Ishikawa (cell line): ENCODE results near the gene CFTR.

Experiments
- CEBPB ChIP-seq: IDR thresholded peaks from 2 replicates; pipeline ENCODE4 v1.6.1; 2012
- CREB1 ChIP-seq: IDR thresholded peaks from 2 replicates; pipeline ENCODE4 v1.6.1; 2012; ENCODE audit warnings: low read depth
- EGR1 ChIP-seq: IDR thresholded peaks from 2 replicates; pipeline ENCODE4 v1.6.1; 2012
- EP300 ChIP-seq: IDR thresholded peaks from 2 replicates; pipeline ENCODE4 v1.6.1; 2012; ENCODE audit warnings: borderline replicate concordance
- NFIC ChIP-seq: IDR thresholded peaks from 2 replicates; pipeline ENCODE4 v1.6.1; 2012
- TAF1 ChIP-seq: IDR thresholded peaks from 2 replicates; pipeline ENCODE4 v1.6.1; 2012; ENCODE audit warnings: low read depth, mild to moderate bottlenecking
- TCF12 ChIP-seq: IDR thresholded peaks from 2 replicates; pipeline ENCODE4 v1.6.1; 2012; ENCODE audit warnings: low read depth
- YY1 ChIP-seq: IDR thresholded peaks from 2 replicates; pipeline ENCODE4 v1.6.1; 2012; ENCODE audit warnings: low read depth
- ZBTB7A ChIP-seq: IDR thresholded peaks from 2 replicates; pipeline ENCODE4 v1.6.1; 2012; ENCODE audit warnings: low read depth
- TF ChIP-seq, protein P1 (sequence below): IDR thresholded peaks from 2 replicates; pipeline ENCODE4 v1.6.1; 2012
- TF ChIP-seq, protein P2 (sequence below): IDR thresholded peaks from 2 replicates; pipeline ENCODE4 v1.6.1; 2012; ENCODE audit warnings: low read depth, mild to moderate bottlenecking
- TF ChIP-seq, protein P3 (sequence below): IDR thresholded peaks from 2 replicates; pipeline ENCODE4 v1.6.1; 2012

DNA sequence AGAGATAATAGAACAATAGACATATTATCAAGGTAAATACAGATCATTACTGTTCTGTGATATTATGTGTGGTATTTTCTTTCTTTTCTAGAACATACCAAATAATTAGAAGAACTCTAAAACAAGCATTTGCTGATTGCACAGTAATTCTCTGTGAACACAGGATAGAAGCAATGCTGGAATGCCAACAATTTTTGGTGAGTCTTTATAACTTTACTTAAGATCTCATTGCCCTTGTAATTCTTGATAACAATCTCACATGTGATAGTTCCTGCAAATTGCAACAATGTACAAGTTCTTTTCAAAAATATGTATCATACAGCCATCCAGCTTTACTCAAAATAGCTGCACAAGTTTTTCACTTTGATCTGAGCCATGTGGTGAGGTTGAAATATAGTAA is 185.5 kb downstream of the CFTR start:
- TF ChIP-seq TAF1 = no peak
- TF ChIP-seq EGR1 = no peak
- TF ChIP-seq EP300 = no peak
- TF ChIP-seq, protein P1, sequence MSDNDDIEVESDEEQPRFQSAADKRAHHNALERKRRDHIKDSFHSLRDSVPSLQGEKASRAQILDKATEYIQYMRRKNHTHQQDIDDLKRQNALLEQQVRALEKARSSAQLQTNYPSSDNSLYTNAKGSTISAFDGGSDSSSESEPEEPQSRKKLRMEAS = no peak
- TF ChIP-seq, protein P2, sequence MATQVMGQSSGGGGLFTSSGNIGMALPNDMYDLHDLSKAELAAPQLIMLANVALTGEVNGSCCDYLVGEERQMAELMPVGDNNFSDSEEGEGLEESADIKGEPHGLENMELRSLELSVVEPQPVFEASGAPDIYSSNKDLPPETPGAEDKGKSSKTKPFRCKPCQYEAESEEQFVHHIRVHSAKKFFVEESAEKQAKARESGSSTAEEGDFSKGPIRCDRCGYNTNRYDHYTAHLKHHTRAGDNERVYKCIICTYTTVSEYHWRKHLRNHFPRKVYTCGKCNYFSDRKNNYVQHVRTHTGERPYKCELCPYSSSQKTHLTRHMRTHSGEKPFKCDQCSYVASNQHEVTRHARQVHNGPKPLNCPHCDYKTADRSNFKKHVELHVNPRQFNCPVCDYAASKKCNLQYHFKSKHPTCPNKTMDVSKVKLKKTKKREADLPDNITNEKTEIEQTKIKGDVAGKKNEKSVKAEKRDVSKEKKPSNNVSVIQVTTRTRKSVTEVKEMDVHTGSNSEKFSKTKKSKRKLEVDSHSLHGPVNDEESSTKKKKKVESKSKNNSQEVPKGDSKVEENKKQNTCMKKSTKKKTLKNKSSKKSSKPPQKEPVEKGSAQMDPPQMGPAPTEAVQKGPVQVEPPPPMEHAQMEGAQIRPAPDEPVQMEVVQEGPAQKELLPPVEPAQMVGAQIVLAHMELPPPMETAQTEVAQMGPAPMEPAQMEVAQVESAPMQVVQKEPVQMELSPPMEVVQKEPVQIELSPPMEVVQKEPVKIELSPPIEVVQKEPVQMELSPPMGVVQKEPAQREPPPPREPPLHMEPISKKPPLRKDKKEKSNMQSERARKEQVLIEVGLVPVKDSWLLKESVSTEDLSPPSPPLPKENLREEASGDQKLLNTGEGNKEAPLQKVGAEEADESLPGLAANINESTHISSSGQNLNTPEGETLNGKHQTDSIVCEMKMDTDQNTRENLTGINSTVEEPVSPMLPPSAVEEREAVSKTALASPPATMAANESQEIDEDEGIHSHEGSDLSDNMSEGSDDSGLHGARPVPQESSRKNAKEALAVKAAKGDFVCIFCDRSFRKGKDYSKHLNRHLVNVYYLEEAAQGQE = no peak
- TF ChIP-seq ZBTB7A = no peak
- TF ChIP-seq YY1 = no peak
- TF ChIP-seq CREB1 = no peak
- TF ChIP-seq TCF12 = no peak
- TF ChIP-seq CEBPB = no peak
- no peak for TF ChIP-seq NFIC
- TF ChIP-seq, protein P3, sequence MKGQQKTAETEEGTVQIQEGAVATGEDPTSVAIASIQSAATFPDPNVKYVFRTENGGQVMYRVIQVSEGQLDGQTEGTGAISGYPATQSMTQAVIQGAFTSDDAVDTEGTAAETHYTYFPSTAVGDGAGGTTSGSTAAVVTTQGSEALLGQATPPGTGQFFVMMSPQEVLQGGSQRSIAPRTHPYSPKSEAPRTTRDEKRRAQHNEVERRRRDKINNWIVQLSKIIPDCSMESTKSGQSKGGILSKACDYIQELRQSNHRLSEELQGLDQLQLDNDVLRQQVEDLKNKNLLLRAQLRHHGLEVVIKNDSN = no peak
